Gastroesophageal sphincter (tissue), 4 donors: ENCODE data around the gene RUNX2. TPM values are rescaled to one million over a fixed set of nuclear protein-coding genes. Genes with fewer than 3 reads are reported as not detected.

Experiments
- ATAC-seq: fragments of 150-250 bp; one replicate; pipeline ENCODE4 v1.9.1; 2016; ENCODE audit warnings: mild to moderate bottlenecking, moderate library complexity
- H3K27ac ChIP-seq, 4 donors: fragments of 200-600 bp; sonication (generic) in 3 of 4; 1 replicate in 3 of 4; 2 replicates in 1 of 4; pipeline ENCODE4 v1.5.1; 2016 to 2019
- H3K27me3 ChIP-seq: fragments of 200-600 bp; sonication (generic); one replicate; pipeline ENCODE4 v1.5.1; 2019
- H3K36me3 ChIP-seq, 2 donors: fragments of 200-600 bp; sonication (generic); one replicate each; pipeline ENCODE4 v1.5.1; 2019; ENCODE audit warnings: control low read depth in 1 of 2
- H3K4me1 ChIP-seq, 3 donors: fragments of 200-600 bp; sonication (generic); 1 replicate in 2 of 3; 2 replicates in 1 of 3; pipeline ENCODE4 v1.5.1; 2016 to 2019; ENCODE audit warnings: control low read depth in 2 of 3
- H3K4me3 ChIP-seq, 2 donors: fragments of 200-600 bp; sonication (generic); one replicate each; pipeline ENCODE4 v1.5.1; 2019; ENCODE audit warnings: mild to moderate bottlenecking in 1 of 2, moderate library complexity in 1 of 2
- H3K9me3 ChIP-seq, 3 donors: fragments of 200-600 bp; sonication (generic); one replicate each; pipeline ENCODE4 v1.5.1; 2017 to 2019; ENCODE audit warnings: control low read depth in 2 of 3
- CTCF ChIP-seq, 4 experiments: fragments of 200-600 bp in 2 of 4; fragments of 450-650 bp in 2 of 4; sonication (generic) in 1 of 4; IDR thresholded peaks; one replicate each; pipeline ENCODE4 v1.5.1; 2017 to 2019; ENCODE audit warnings: antibody characterized with exemption in 4 of 4, mild to moderate bottlenecking in 2 of 4, moderate library complexity in 2 of 4
- EP300 ChIP-seq: sonication (generic); formaldehyde crosslinking; IDR thresholded peaks from one replicate; pipeline ENCODE4 v1.6.1; 2017; ENCODE audit warnings: antibody characterized with exemption, mild to moderate bottlenecking
- POLR2A ChIP-seq, 2 donors: fragments of 450-650 bp; IDR thresholded peaks; one replicate each; pipeline ENCODE4 v1.6.1; 2017; ENCODE audit warnings: antibody characterized with exemption in 2 of 2, mild to moderate bottlenecking in 2 of 2, moderate library complexity in 1 of 2
- POLR2AphosphoS5 ChIP-seq: sonication (generic); formaldehyde crosslinking; IDR thresholded peaks from one replicate; pipeline ENCODE4 v1.6.1; 2017; ENCODE audit warnings: antibody characterized with exemption
- WGBS, 2 donors: methylation state at CpG; one replicate each; pipeline ENCODE4 v1.1.5; 2018; ENCODE audit warnings: low coverage in 1 of 2; 5-methylcytosine and 5-hydroxymethylcytosine counted together
- total RNA-seq, 4 donors: library from RNA; depleted of rRNA; stranded (reverse); fragments of >200 nt; gene quantifications; one replicate each; pipeline ENCODE4 v1.1.0, GENCODE V29; 2016

Gene RUNX2
- total RNA-seq, 4 donors from 2014 or later = 0.16 to 0.94 (median 0.65) TPM

GRCh38 chr6:45634231-45634630 is 306.1 kb downstream of the RUNX2 start:
- TF ChIP-seq CTCF (IDR thresholded peaks at IDR 0.05) = no peak
- TF ChIP-seq EP300 = no peak
- no peak for TF ChIP-seq POLR2AphosphoS5
- no peak for TF ChIP-seq POLR2A (IDR thresholded peaks at IDR 0.05)
- ATAC-seq = no peak
- Histone ChIP-seq H3K27ac (no peak overlapping the region), H3K4me1 (no peaks in the 10 kb centered on the region), H3K27me3 (no peaks in the 10 kb centered on the region), H3K4me3 (no peak overlapping the region), H3K9me3 (no peaks in the 10 kb centered on the region), H3K36me3 (no peaks in the 10 kb centered on the region)
- WGBS, 2 donors = 82 to 88% methylated on average over 4 of the region's 4 CpGs

GRCh38 chr6:45635284-45635867 is 307.2 kb downstream of the RUNX2 start:
- no peaks in the 10 kb centered on the region for H3K4me1 ChIP-seq
- WGBS, 2 donors = 72 to 84% methylated on average over 5 to 7 of the region's 8 CpGs
- H3K27ac ChIP-seq = no peak overlapping the region
- no peak for ATAC-seq
- H3K36me3 ChIP-seq = no peaks in the 10 kb centered on the region
- H3K4me3 ChIP-seq = no peak overlapping the region
- no peak for TF ChIP-seq POLR2A (IDR thresholded peaks at IDR 0.05)
- no peak for TF ChIP-seq POLR2AphosphoS5
- no peak for TF ChIP-seq CTCF (IDR thresholded peaks at IDR 0.05)
- TF ChIP-seq EP300 = no peak
- H3K27me3 ChIP-seq = no peaks in the 10 kb centered on the region
- H3K9me3 ChIP-seq = no peaks in the 10 kb centered on the region

DNA sequence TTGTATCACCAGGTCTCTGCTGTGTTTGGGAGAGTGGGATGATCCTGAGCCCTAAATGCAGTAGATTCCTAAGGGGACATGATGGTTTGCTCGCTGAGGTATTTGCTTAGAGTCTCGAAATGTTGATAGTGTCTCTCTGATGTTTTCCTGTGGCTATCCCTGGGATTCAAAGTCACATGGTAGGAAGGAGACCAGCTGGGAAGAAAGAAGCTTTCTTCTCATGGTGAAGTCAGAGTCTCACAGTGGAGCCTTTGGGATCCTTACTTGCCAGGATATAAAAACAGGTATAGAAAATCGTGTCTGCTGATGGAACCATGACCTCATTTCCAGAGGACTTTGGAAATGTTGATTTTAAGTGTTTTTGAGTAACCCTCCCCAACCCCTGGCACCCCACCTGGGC is 308.9 kb downstream of the RUNX2 start:
- Histone ChIP-seq H3K4me3 (no peak overlapping the region), H3K9me3 (no peaks in the 10 kb centered on the region), H3K4me1 (no peaks in the 10 kb centered on the region), H3K36me3 (no peaks in the 10 kb centered on the region), H3K27me3 (no peaks in the 10 kb centered on the region), H3K27ac (no peak overlapping the region)
- ATAC-seq = no peak
- TF ChIP-seq CTCF (IDR thresholded peaks at IDR 0.05) = no peak
- TF ChIP-seq POLR2AphosphoS5 = no peak
- TF ChIP-seq POLR2A (IDR thresholded peaks at IDR 0.05) = no peak
- TF ChIP-seq EP300 = no peak
- WGBS, 2 donors = 60 to 100% methylated on average over 1 to 2 of the region's 3 CpGs

- no peaks in the 10 kb centered on the region for H3K27me3 ChIP-seq
- no peaks in the 10 kb centered on the region for H3K4me1 ChIP-seq
- 51 to 60% methylated on average over 4 to 6 of the region's 7 CpGs for WGBS, 2 donors
- TF ChIP-seq POLR2A (IDR thresholded peaks at IDR 0.05) (no peak), POLR2AphosphoS5 (no peak), EP300 (no peak), CTCF (IDR thresholded peaks at IDR 0.05) (no peak)
- no peaks in the 10 kb centered on the region for H3K9me3 ChIP-seq
- no peak overlapping the region for H3K27ac ChIP-seq
- H3K36me3 ChIP-seq = no peaks in the 10 kb centered on the region
- no peak overlapping the region for H3K4me3 ChIP-seq
- ATAC-seq = no peak
These were observed 309.6 kb downstream of the RUNX2 start for GRCh38 chr6:45637611-45638257.

DNA sequence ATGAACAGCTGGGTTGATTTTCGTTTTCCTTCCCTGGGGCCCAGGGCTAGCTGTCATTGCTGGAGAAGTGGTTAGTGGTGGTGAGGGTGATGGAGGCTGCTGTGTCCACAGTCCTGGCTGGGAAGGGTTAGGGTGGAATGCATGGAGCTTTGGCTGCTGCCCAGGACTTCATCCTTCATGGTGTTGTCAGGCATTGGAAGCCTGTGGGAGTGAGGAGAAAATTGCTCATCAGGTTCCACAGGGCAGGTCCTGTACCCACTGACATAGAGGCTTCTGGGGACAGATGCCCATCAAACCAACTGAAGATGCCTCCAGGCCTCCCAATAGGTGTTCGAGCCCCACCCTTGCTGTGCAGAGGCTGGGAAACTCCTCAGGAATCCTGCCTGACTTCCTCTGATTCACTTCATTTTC is 312.0 kb downstream of the RUNX2 start:
- no peak overlapping the region for H3K27ac ChIP-seq
- no peak overlapping the region for H3K4me3 ChIP-seq
- peaks cover 20% of the 10 kb centered on the region for H3K27me3 ChIP-seq
- H3K36me3 ChIP-seq = no peaks in the 10 kb centered on the region
- no peaks in the 10 kb centered on the region for H3K9me3 ChIP-seq
- H3K4me1 ChIP-seq = no peaks in the 10 kb centered on the region
- TF ChIP-seq CTCF (IDR thresholded peaks at IDR 0.05) (no peak), POLR2AphosphoS5 (no peak), EP300 (no peak), POLR2A (IDR thresholded peaks at IDR 0.05) (no peak)
- no peak for ATAC-seq
- 67% methylated on average over 2 of the region's 2 CpGs; no CpG with 5 or more reads in 1 of the 2 donors for WGBS, 2 donors
